ENCODE data around the gene IL21.

IL21 gene

DNA sequence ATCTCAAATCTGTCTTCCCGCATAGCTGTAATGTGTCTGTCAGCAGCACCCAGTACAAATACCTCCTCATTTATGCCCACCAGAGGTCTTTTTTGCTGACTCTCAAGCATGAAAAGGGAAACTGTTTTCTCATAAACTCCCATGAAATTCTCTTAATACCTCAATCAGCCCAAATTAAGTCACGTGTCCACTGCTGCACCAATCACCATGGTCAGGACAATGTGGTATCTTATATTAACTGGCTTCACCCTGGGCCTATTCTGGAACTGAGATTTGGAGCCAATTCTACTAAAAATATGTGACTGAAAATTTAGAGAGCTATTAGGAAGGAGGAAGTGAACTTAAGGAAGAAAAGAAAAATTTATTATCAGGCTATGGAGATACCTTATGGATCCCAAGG, 58.4 kb downstream of the IL21 start:
- H3K9me2 ChIP-seq (replicated peaks; ENCODE audit: control insufficient read depth, low read length): no peaks in the 10 kb centered on the region
- H3K27ac ChIP-seq (ENCODE audit: low read depth, low read length): no peak overlapping the region
- no peaks in the 10 kb centered on the region for H3K79me2 ChIP-seq (ENCODE audit: control insufficient read depth, low read length)
- no peak overlapping the region for H3K4me2 ChIP-seq (ENCODE audit: low read length)
- H3K4me3 ChIP-seq (ENCODE audit: low read length): no peak overlapping the region
- no peaks in the 10 kb centered on the region for H3K4me1 ChIP-seq (ENCODE audit: control insufficient read depth, low read length)
- H4K20me1 ChIP-seq (ENCODE audit: control insufficient read depth, insufficient read depth, low read depth, low read length): no peaks in the 10 kb centered on the region
- H3K36me3 ChIP-seq (ENCODE audit: control insufficient read depth, low read length): no peaks in the 10 kb centered on the region
- H3K9me3 ChIP-seq (ENCODE audit: control insufficient read depth, insufficient read depth, low read length): no peaks in the 10 kb centered on the region
- TF ChIP-seq CTCF (IDR thresholded peaks at IDR 0.05; ENCODE audit: low read depth, low read length, poor library complexity, severe bottlenecking): no peak
- TF ChIP-seq EZH2phosphoT487 (IDR thresholded peaks at IDR 0.05; ENCODE audit: borderline replicate concordance, low read length): no peak
- no peaks in the 10 kb centered on the region for H3F3A ChIP-seq (ENCODE audit: control insufficient read depth, insufficient read depth)
- no peaks in the 10 kb centered on the region for H3K27me3 ChIP-seq (ENCODE audit: control insufficient read depth, low read length)
